Esophagus muscularis mucosa (tissue), 4 donors: ENCODE data around the gene JSRP1. TPM values are rescaled to one million over a fixed set of nuclear protein-coding genes. Genes with fewer than 3 reads are reported as not detected.
A peak's percentile ranks its signal among the peaks of the same experiment; 100 is the strongest.

Experiments
- DNase-seq: peaks from one replicate; pipeline ENCODE4 v3.0.0-alpha.2; 2017; ENCODE audit errors: extremely low spot score
- H3K27ac ChIP-seq, 4 donors: fragments of 200-600 bp; sonication (generic); replicated peaks in 1 of 4; 1 replicate in 3 of 4; 2 replicates in 1 of 4; pipeline ENCODE4 v1.5.1; 2016 to 2019; ENCODE audit warnings: mild to moderate bottlenecking in 1 of 4
- H3K27me3 ChIP-seq, 4 donors: fragments of 200-600 bp; sonication (generic); one replicate each; pipeline versions ENCODE4 v1.5.1 to v1.6.0; 2016 to 2019
- H3K36me3 ChIP-seq, 4 donors: fragments of 200-600 bp; sonication (generic); one replicate each; pipeline ENCODE4 v1.5.1; 2016 to 2019
- H3K4me1 ChIP-seq, 4 donors: fragments of 200-600 bp; sonication (generic); one replicate each; pipeline ENCODE4 v1.5.1; 2016 to 2019
- H3K4me3 ChIP-seq, 4 donors: fragments of 200-600 bp; sonication (generic); 1 replicate in 2 of 4; 2 replicates in 2 of 4; pipeline ENCODE4 v1.5.1; 2016 to 2019; ENCODE audit warnings: mild to moderate bottlenecking in 4 of 4, moderate library complexity in 1 of 4
- H3K9me3 ChIP-seq, 4 donors: fragments of 200-600 bp; sonication (generic); 1 replicate in 3 of 4; 2 replicates in 1 of 4; pipeline ENCODE4 v1.5.1; 2016 to 2019
- EP300 ChIP-seq: sonication (generic); formaldehyde crosslinking; IDR thresholded peaks from one replicate; pipeline ENCODE4 v1.6.1; 2017; ENCODE audit warnings: antibody characterized with exemption
- POLR2A ChIP-seq: fragments of 450-650 bp; IDR thresholded peaks from one replicate; pipeline ENCODE4 v1.6.1; 2017; ENCODE audit warnings: antibody characterized with exemption, moderate library complexity, mild to moderate bottlenecking, low read depth
- POLR2AphosphoS5 ChIP-seq, 2 donors: sonication (generic); formaldehyde crosslinking; IDR thresholded peaks; one replicate each; pipeline ENCODE4 v1.6.1; 2017; ENCODE audit warnings: antibody characterized with exemption in 2 of 2
- WGBS: methylation state at CpG from one replicate; pipeline ENCODE4 v1.1.5; 2018; 5-methylcytosine and 5-hydroxymethylcytosine counted together
- intact Hi-C: fragments of 100-400 bp; cut with DNase I; formaldehyde crosslinking; loops from one replicate; pipeline ENCODE4 v1.15.1; 2023
- total RNA-seq, 4 donors: library from RNA; depleted of rRNA; stranded (reverse); fragments of >200 nt; gene quantifications; one replicate each; pipeline versions ENCODE4 v1.1.0 to v1.2.1, GENCODE V29; 2016
- TF ChIP-seq, protein P1 (sequence below), 3 experiments: fragments of 200-600 bp in 2 of 3; fragments of 450-650 bp in 1 of 3; sonication (generic) in 2 of 3; IDR thresholded peaks; one replicate each; pipeline ENCODE4 v1.5.1; 2017 to 2019; ENCODE audit warnings: antibody characterized with exemption in 3 of 3, mild to moderate bottlenecking in 2 of 3, moderate library complexity in 1 of 3

The JSRP1 gene
- total RNA-seq, 4 donors from 2014 or later: not detected

DNA sequence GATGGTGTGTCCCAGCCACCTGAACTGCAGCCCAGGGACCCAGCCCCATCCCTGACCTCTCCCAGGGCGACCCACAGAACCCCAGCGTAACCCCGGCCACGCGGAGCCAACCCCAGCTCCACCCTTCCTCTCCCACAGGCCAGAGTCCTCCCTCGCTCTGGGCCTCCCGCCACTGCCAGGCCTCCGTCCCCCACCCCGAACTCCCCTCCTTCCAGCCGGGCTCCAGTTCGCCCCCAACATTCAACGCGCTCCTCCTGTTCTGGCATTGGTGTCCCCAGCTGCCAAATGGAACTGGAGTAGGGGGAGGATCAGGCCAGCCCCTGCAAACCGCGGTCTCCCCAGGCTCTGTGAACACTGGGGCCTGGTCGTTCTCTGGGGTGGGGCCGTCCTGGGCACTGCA lies 44.3 kb upstream of the JSRP1 start:
- Histone ChIP-seq H3K9me3 (no peaks in the 10 kb centered on the region), H3K4me1 (peaks cover 7 to 15% (median 11%) of the 10 kb centered on the region in 4 donors), H3K4me3 (no peak overlapping the region), H3K36me3 (no peaks in the 10 kb centered on the region), H3K27me3 (peaks cover 0 to 48% (median 17%) of the 10 kb centered on the region in 4 donors), H3K27ac (no peak overlapping the region)
- 81% methylated on average over 15 of the region's 17 CpGs for WGBS
- TF ChIP-seq, protein P1, sequence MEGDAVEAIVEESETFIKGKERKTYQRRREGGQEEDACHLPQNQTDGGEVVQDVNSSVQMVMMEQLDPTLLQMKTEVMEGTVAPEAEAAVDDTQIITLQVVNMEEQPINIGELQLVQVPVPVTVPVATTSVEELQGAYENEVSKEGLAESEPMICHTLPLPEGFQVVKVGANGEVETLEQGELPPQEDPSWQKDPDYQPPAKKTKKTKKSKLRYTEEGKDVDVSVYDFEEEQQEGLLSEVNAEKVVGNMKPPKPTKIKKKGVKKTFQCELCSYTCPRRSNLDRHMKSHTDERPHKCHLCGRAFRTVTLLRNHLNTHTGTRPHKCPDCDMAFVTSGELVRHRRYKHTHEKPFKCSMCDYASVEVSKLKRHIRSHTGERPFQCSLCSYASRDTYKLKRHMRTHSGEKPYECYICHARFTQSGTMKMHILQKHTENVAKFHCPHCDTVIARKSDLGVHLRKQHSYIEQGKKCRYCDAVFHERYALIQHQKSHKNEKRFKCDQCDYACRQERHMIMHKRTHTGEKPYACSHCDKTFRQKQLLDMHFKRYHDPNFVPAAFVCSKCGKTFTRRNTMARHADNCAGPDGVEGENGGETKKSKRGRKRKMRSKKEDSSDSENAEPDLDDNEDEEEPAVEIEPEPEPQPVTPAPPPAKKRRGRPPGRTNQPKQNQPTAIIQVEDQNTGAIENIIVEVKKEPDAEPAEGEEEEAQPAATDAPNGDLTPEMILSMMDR (IDR thresholded peaks at IDR 0.05): no peak
- TF ChIP-seq EP300: no peak
- TF ChIP-seq POLR2A: no peak
- TF ChIP-seq POLR2AphosphoS5 (IDR thresholded peaks at IDR 0.05): no peak
- no peak for DNase-seq
- intact Hi-C loops: no loop called here

DNA sequence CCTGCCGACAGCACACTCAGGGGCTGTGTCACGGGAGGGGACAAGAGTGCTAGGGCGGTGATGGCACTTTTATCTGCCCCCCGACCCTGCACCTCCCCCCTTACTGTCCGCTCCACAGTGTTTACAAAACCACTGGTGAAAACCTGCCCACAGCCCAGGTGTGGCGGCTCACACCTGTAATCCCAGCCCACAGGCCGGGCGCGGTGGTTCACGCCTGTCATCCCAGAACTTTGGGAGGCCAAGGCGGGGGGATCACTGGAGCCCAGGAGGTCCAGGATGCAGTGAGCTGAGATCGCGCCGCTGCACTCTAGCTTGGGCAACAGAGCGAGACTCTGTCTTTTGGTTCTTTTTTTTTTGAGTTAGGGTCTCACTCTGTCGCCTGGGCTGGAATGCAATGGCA lies 39.9 kb upstream of the JSRP1 start:
- no peak for TF ChIP-seq EP300
- TF ChIP-seq, protein P1 (IDR thresholded peaks at IDR 0.05): no peak
- TF ChIP-seq POLR2AphosphoS5 (IDR thresholded peaks at IDR 0.05): no peak
- TF ChIP-seq POLR2A: no peak
- DNase-seq: no peak
- WGBS: 99% methylated on average over 13 of the region's 16 CpGs
- intact Hi-C loops: no loop called here
- H3K27me3 ChIP-seq: peaks cover 2 to 44% (median 9%) of the 10 kb centered on the region in 4 donors
- H3K27ac ChIP-seq: no peak overlapping the region
- H3K4me3 ChIP-seq: no peak overlapping the region
- no peaks in the 10 kb centered on the region for H3K9me3 ChIP-seq
- peaks cover 18 to 30% (median 25%) of the 10 kb centered on the region in 4 donors for H3K4me1 ChIP-seq
- no peaks in the 10 kb centered on the region for H3K36me3 ChIP-seq

DNA sequence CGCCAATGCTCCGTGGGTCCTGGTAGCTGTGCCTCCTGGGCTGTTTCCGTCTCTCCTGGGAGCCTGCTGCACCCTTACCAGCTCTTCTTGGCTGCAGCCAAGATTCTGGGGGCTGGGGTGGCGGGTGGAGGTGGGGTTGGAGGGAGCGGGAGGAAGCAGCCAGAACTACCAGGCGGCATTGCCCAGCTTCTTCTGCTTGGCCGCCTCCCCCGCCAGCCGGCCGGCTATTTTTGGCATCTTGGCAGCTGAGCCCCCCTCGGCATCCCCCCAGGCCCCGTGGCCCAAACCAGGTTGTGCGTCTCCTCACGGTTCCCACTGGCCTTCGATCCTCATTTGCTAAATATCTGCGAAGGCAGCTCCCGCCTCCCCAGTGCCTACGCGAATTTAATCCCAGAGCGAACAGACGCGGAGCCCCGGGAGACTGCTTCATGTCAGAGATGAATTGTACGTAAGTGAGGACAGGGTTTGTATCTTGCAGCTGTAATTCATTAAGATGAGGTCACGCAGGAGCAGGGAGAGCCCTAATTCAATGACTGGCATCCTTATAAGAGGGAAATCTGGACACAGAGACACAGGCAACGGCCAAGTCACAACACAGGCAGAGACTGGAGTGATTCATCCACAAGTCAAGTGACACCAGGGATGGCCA lies 38.6 kb upstream of the JSRP1 start:
- no peak for DNase-seq
- peak overlapping the region; percentile 31 to 69 (median 56) for H3K27ac ChIP-seq
- H3K9me3 ChIP-seq: no peaks in the 10 kb centered on the region
- WGBS: 15% methylated on average over 21 of the region's 26 CpGs
- intact Hi-C loops: no loop called here
- peak overlapping the region; percentile 33 to 44 (median 36) for H3K4me3 ChIP-seq
- peaks cover 31 to 43% (median 38%) of the 10 kb centered on the region in 4 donors for H3K4me1 ChIP-seq
- peaks cover 3 to 48% (median 22%) of the 10 kb centered on the region in 4 donors for H3K27me3 ChIP-seq
- TF ChIP-seq POLR2AphosphoS5 (IDR thresholded peaks at IDR 0.05) (peak in 1 of 2 donors; percentile 6), POLR2A (no peak)
- no peaks in the 10 kb centered on the region for H3K36me3 ChIP-seq

DNA sequence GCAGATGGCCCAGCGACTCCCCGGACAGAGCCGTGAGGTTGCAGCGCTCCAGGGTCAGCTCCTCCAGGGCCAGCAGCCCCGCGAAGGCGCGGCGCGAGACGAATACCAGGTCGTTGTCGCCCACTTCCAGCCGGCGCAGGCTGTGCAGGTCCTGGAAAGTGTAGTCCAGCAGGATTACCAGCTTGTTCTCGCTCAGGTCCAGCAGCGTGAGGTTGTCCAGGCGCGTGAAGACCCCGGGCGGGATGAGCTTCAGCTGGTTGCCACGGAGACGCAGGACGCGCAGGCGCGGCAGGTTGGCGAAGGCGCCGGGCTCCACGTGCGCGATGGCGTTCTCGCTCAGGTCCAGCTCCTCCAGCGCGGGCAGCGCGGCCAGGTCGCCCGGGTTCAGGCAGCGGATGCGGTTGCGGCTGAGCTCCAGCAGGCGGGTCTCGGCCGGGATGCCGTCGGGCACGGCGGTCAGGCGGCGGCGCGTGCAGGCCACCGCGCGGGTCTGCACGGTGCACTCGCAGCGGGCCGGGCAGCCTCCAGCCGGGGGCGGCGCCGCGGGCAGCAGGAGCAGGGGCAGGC lies 35.1 kb upstream of the JSRP1 start:
- Histone ChIP-seq H3K36me3 (no peaks in the 10 kb centered on the region), H3K27me3 (peaks cover 3 to 66% (median 36%) of the 10 kb centered on the region in 4 donors), H3K4me1 (peaks cover 35 to 49% (median 46%) of the 10 kb centered on the region in 4 donors), H3K4me3 (peak overlapping the region; percentile 43 to 52 (median 48)), H3K9me3 (no peaks in the 10 kb centered on the region), H3K27ac (no peak overlapping the region)
- DNase-seq: no peak
- WGBS: 0% methylated on average over 12 of the region's 67 CpGs
- intact Hi-C loops: no loop called here
- TF ChIP-seq, protein P1 (IDR thresholded peaks at IDR 0.05): no peak
- TF ChIP-seq EP300 (no peak), POLR2A (no peak), POLR2AphosphoS5 (IDR thresholded peaks at IDR 0.05) (no peak)

DNA sequence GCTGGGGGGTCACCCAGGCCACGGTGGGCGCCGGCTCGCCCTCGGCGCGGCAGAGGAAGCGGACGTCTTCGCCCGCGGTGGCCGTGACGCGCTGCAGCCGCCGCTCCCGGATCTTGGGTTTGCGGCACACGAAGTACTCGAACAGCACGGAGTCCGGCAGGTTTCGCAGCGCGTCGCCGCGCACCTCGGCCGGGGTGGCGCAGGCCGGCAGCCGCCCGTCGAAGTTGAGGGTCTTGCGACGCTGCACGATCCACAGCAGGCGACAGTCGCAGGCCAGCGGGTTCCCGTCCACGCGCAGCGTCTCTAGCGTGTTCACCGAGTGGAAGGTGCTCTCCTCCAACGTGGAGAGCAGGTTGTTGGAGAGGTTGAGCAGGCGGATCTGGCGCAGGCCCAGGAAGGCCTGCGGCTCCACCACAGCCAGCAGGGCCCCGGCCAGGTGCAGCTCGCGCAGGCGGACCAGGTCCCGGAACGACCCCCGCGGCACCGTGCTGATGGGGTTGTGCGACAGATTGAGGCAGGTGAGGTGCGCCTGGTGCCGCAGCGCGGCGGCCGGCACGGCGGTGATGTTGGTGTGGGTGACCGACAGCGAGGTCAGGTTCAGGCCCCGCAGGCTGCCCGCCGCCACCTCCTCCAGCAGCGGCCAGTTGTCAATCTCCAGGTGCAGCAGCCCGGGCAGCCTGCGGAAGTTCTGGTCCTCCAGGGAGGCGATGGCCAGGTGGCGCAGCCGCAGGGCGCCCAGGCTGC lies 34.4 kb upstream of the JSRP1 start:
- peaks cover 3 to 66% (median 36%) of the 10 kb centered on the region in 4 donors for H3K27me3 ChIP-seq
- peak overlapping the region in 2 of 4 donors; percentile 35 to 57 for H3K27ac ChIP-seq
- H3K4me3 ChIP-seq: peak overlapping the region; percentile 43 to 52 (median 48)
- no peaks in the 10 kb centered on the region for H3K36me3 ChIP-seq
- DNase-seq: no peak
- WGBS: 18% methylated on average over 6 of the region's 82 CpGs
- H3K9me3 ChIP-seq: no peaks in the 10 kb centered on the region
- intact Hi-C loops: no loop called here
- peaks cover 35 to 49% (median 45%) of the 10 kb centered on the region in 4 donors for H3K4me1 ChIP-seq
- TF ChIP-seq EP300: no peak
- TF ChIP-seq, protein P1 (IDR thresholded peaks at IDR 0.05): no peak
- no peak for TF ChIP-seq POLR2A
- TF ChIP-seq POLR2AphosphoS5 (IDR thresholded peaks at IDR 0.05): no peak
